Osteoblast (primary cell): ENCODE data around the gene SLC28A1. TPM values are rescaled to one million over a fixed set of nuclear protein-coding genes. Genes with fewer than 3 reads are reported as not detected.

Source experiments
- DNase-seq: peaks from one replicate; pipeline ENCODE4 v3.0.0; 2011; ENCODE audit warnings: low spot score, mixed read lengths; ENCODE audit not compliant: insufficient read length; ENCODE audit errors: missing footprints
- H2AFZ ChIP-seq: 2 replicates; pipeline ENCODE4 v1.6.0; 2011; ENCODE audit warnings: mild to moderate bottlenecking, low read length
- H3K27ac ChIP-seq: 2 replicates; pipeline ENCODE4 v1.5.1; 2011; ENCODE audit warnings: mild to moderate bottlenecking, low read depth, low read length, moderate library complexity
- H3K27me3 ChIP-seq: 2 replicates; pipeline ENCODE4 v1.6.0; 2012; ENCODE audit warnings: mild to moderate bottlenecking, control low read depth, inconsistent platforms, low read length, moderate library complexity; ENCODE audit not compliant: insufficient read depth
- H3K36me3 ChIP-seq: 2 replicates; pipeline ENCODE4 v1.5.1; 2011; ENCODE audit warnings: mild to moderate bottlenecking, low read length, control low read depth, moderate library complexity; ENCODE audit not compliant: insufficient read depth
- H3K4me1 ChIP-seq: 2 replicates; pipeline ENCODE4 v1.5.1; 2011; ENCODE audit warnings: mild to moderate bottlenecking, low read length, control low read depth, moderate library complexity; ENCODE audit not compliant: insufficient read depth
- H3K4me2 ChIP-seq: 2 replicates; pipeline ENCODE4 v1.6.0; 2011; ENCODE audit warnings: mild to moderate bottlenecking, low read length; ENCODE audit not compliant: insufficient read depth
- H3K4me3 ChIP-seq: fragments of 200-600 bp; sonication (generic); 3 replicates; pipeline ENCODE4 v1.5.1; 2012; ENCODE audit warnings: mild to moderate bottlenecking, low read length, inconsistent platforms; ENCODE audit not compliant: insufficient read depth
- H3K79me2 ChIP-seq: 2 replicates; pipeline ENCODE4 v1.6.0; 2012; ENCODE audit warnings: mild to moderate bottlenecking, low read length, control low read depth, inconsistent platforms; ENCODE audit not compliant: insufficient read depth
- H3K9me3 ChIP-seq: 2 replicates; pipeline ENCODE4 v1.5.1; 2011; ENCODE audit warnings: low read depth, low read length, control low read depth
- H4K20me1 ChIP-seq: 2 replicates; pipeline ENCODE4 v1.6.0; 2012; ENCODE audit warnings: mild to moderate bottlenecking, low read length, control low read depth; ENCODE audit not compliant: insufficient read depth
- total RNA-seq: library from RNA; depleted of rRNA; stranded (reverse); fragments of >200 nt; gene quantifications from 2 replicates; pipeline ENCODE4 v1.2.3, GENCODE V29; 2012
- TF ChIP-seq, protein P1 (sequence below): IDR thresholded peaks from 2 replicates; pipeline ENCODE4 v1.5.1; 2011; ENCODE audit warnings: mild to moderate bottlenecking, low read depth, low read length, moderate library complexity; ENCODE audit errors: extremely low read depth

SLC28A1 gene
- total RNA-seq, 1 donor, result not detected

DNA sequence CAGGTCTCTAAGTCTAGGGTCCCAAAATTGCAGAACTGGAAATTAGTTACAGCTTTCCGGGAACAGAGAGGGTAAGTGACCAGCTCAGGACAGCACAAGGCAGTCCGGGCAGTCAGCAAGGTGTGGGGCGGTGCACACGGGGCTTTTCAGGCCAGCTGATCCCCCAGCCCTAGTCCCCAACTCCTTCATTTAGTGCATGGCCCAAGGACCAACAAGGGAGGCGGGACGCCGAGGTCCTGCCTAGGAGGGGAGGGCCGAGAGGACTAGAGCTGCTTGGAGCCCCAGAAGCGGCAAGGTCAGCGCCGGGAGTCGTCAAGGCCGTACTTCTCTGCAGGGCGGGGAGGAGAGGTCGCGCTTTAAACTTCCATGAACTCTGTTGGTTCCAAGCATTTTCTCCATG lies 95.2 kb downstream of the SLC28A1 start:
- no peak for DNase-seq
- Histone ChIP-seq H2AFZ (peak overlapping the region; percentile 97), H3K79me2 (peaks cover 30% of the 10 kb centered on the region), H3K4me1 (peaks cover 15% of the 10 kb centered on the region), H3K4me3 (peak overlapping the region; percentile 95), H3K27ac (no peak overlapping the region), H3K36me3 (no peaks in the 10 kb centered on the region), H3K9me3 (no peaks in the 10 kb centered on the region), H3K27me3 (no peaks in the 10 kb centered on the region), H3K4me2 (peak overlapping the region; percentile 77), H4K20me1 (peaks cover 17% of the 10 kb centered on the region)
- TF ChIP-seq, protein P1, sequence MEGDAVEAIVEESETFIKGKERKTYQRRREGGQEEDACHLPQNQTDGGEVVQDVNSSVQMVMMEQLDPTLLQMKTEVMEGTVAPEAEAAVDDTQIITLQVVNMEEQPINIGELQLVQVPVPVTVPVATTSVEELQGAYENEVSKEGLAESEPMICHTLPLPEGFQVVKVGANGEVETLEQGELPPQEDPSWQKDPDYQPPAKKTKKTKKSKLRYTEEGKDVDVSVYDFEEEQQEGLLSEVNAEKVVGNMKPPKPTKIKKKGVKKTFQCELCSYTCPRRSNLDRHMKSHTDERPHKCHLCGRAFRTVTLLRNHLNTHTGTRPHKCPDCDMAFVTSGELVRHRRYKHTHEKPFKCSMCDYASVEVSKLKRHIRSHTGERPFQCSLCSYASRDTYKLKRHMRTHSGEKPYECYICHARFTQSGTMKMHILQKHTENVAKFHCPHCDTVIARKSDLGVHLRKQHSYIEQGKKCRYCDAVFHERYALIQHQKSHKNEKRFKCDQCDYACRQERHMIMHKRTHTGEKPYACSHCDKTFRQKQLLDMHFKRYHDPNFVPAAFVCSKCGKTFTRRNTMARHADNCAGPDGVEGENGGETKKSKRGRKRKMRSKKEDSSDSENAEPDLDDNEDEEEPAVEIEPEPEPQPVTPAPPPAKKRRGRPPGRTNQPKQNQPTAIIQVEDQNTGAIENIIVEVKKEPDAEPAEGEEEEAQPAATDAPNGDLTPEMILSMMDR, result no peak

GRCh38 chr15:84980196-84981053 lies 96.0 kb downstream of the SLC28A1 start:
- DNase-seq, result peak; percentile 98
- no peaks in the 10 kb centered on the region for H3K36me3 ChIP-seq
- TF ChIP-seq, protein P1, result no peak
- H3K4me1 ChIP-seq, result peaks cover 13% of the 10 kb centered on the region
- H3K27me3 ChIP-seq, result no peaks in the 10 kb centered on the region
- H3K79me2 ChIP-seq, result peaks cover 38% of the 10 kb centered on the region
- H3K9me3 ChIP-seq, result no peaks in the 10 kb centered on the region
- peak overlapping the region; percentile 95 for H3K4me3 ChIP-seq
- peak overlapping the region; percentile 77 for H3K4me2 ChIP-seq
- H2AFZ ChIP-seq, result peak overlapping the region; percentile 97
- H3K27ac ChIP-seq, result peak overlapping the region; percentile 87
- H4K20me1 ChIP-seq, result peaks cover 23% of the 10 kb centered on the region

- Histone ChIP-seq H4K20me1 (peaks cover 30% of the 10 kb centered on the region), H3K4me3 (peak overlapping the region; percentile 95), H3K4me2 (peak overlapping the region; percentile 77), H3K9me3 (no peaks in the 10 kb centered on the region), H3K4me1 (peaks cover 13% of the 10 kb centered on the region), H2AFZ (peak overlapping the region; percentile 97), H3K27me3 (no peaks in the 10 kb centered on the region), H3K79me2 (peaks cover 46% of the 10 kb centered on the region), H3K36me3 (no peaks in the 10 kb centered on the region), H3K27ac (peak overlapping the region; percentile 87)
- DNase-seq, result peak; percentile 100
- TF ChIP-seq, protein P1, result no peak
Measured at GRCh38 chr15:84981054-84981710, 96.7 kb downstream of the SLC28A1 start.
